ENCODE results near the gene GCSAM.

DNA sequence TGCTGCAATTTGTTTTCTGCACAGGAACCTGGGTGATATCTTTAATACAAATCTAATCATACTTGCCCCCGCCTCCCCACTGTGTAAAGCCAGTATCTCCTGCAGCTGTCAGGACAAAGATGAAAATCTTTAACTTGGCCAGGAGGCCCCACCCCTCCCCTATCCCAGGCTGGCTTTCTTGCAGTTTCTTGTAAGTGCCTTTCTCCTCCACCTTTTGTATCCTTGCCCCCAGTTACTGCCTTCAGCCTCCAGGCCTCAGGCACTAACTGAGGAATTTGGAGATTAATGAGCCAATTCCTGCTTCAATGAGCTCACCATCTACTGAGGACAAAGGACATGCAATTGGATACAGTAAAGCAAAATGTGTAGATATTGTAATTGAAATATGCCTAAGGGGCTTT, 6.5 kb downstream of the GCSAM start:
- no peak for TF ChIP-seq ELF4 (IDR thresholded peaks at IDR 0.05)
- no peak for TF ChIP-seq SUZ12 (IDR thresholded peaks at IDR 0.05)
- no peak for TF ChIP-seq HDGF (IDR thresholded peaks at IDR 0.05; ENCODE audit: borderline replicate concordance)
- no peak for TF ChIP-seq SP1 (IDR thresholded peaks at IDR 0.05)
- no peak for TF ChIP-seq LEF1 (IDR thresholded peaks at IDR 0.05; ENCODE audit: borderline replicate concordance)
- no peak for TF ChIP-seq FOXK2 (IDR thresholded peaks at IDR 0.05)
- TF ChIP-seq FOXA1 (IDR thresholded peaks at IDR 0.05), result no peak
- TF ChIP-seq ARNT (IDR thresholded peaks at IDR 0.05), result no peak
- TF ChIP-seq, protein P1, sequence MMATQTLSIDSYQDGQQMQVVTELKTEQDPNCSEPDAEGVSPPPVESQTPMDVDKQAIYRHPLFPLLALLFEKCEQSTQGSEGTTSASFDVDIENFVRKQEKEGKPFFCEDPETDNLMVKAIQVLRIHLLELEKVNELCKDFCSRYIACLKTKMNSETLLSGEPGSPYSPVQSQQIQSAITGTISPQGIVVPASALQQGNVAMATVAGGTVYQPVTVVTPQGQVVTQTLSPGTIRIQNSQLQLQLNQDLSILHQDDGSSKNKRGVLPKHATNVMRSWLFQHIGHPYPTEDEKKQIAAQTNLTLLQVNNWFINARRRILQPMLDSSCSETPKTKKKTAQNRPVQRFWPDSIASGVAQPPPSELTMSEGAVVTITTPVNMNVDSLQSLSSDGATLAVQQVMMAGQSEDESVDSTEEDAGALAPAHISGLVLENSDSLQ (IDR thresholded peaks at IDR 0.05), result no peak
- no peak for TF ChIP-seq BHLHE40 (IDR thresholded peaks at IDR 0.05; ENCODE audit: borderline replicate concordance)
- TF ChIP-seq NFRKB (IDR thresholded peaks at IDR 0.05), result no peak

All from HEK293T (cell line).